ENCODE results near the gene PRKG1.

- TF ChIP-seq CTCF (conservative IDR thresholded peaks at IDR 0.05 in 1 of 2, IDR thresholded peaks at IDR 0.05 in 1 of 2; ENCODE audit: low read depth in 1 of 2, low read length in 2 of 2) (no peak), EZH2 (IDR thresholded peaks at IDR 0.05; ENCODE audit: low read length, missing control alignments) (no peak)
Observed at GRCh38 chr10:51815723-51816122, 741.4 kb downstream of the PRKG1 start.
